Activated T-cell treated with anti-CD3 and anti-CD28 coated beads, Interleukin-2, amount 50 U/mL, for 1 hour (primary cell): Measurements from ENCODE around the gene NSD2.
"Not testable (repeated sequence)": the region's sequence is repeated elsewhere in the genome, so short reads cannot be mapped to it uniquely, and the experiment has no call there.

Source experiments
- DNase-seq: peaks from one replicate; pipeline ENCODE4 v3.0.0-alpha.2; 2020

NSD2 gene

GRCh38 chr4:1900624-1901023 is 29.4 kb downstream of the NSD2 start:
- DNase-seq, result no peak

- no peak for DNase-seq
Observed at GRCh38 chr4:1901127-1901526, 29.9 kb downstream of the NSD2 start.

GRCh38 chr4:1902243-1902642 is 31.1 kb downstream of the NSD2 start:
- DNase-seq, result no peak

- DNase-seq, result no peak
Observed at GRCh38 chr4:1903035-1903434, 31.8 kb downstream of the NSD2 start.

GRCh38 chr4:1904042-1904441 is 32.8 kb downstream of the NSD2 start:
- DNase-seq, result no peak

GRCh38 chr4:1907848-1908525 is 36.8 kb downstream of the NSD2 start:
- no peak for DNase-seq

GRCh38 chr4:1909696-1910095 is 38.5 kb downstream of the NSD2 start:
- not testable (repeated sequence) for DNase-seq

- DNase-seq, result no peak
Observed at GRCh38 chr4:1910643-1911042, 39.5 kb downstream of the NSD2 start.

- DNase-seq, result not testable (repeated sequence)
Observed at GRCh38 chr4:1911316-1911715, 40.1 kb downstream of the NSD2 start.

- no peak for DNase-seq
Observed at GRCh38 chr4:1922821-1923220, 51.6 kb downstream of the NSD2 start.

- no peak for DNase-seq
Observed at GRCh38 chr4:1927675-1928074, 56.5 kb downstream of the NSD2 start.

- DNase-seq, result no peak
Observed at GRCh38 chr4:1928356-1929239, 57.4 kb downstream of the NSD2 start.

GRCh38 chr4:1932736-1933135 is 61.5 kb downstream of the NSD2 start:
- no peak for DNase-seq

- DNase-seq, result no peak
Observed at GRCh38 chr4:1933700-1934099, 62.5 kb downstream of the NSD2 start.

- DNase-seq, result no peak
Observed at GRCh38 chr4:1937550-1937949, 66.4 kb downstream of the NSD2 start.

- DNase-seq, result no peak
Observed at GRCh38 chr4:1938027-1938426, 66.8 kb downstream of the NSD2 start.

- no peak for DNase-seq
Observed at GRCh38 chr4:1939664-1940509, 68.7 kb downstream of the NSD2 start.

- no peak for DNase-seq
Observed at GRCh38 chr4:1940566-1940965, 69.4 kb downstream of the NSD2 start.

- DNase-seq, result no peak
Observed at GRCh38 chr4:1943928-1944327, 72.7 kb downstream of the NSD2 start.

GRCh38 chr4:1945124-1945895 is 74.1 kb downstream of the NSD2 start:
- DNase-seq, result no peak

GRCh38 chr4:1945912-1946311 is 74.7 kb downstream of the NSD2 start:
- DNase-seq, result no peak

- no peak for DNase-seq
Observed at GRCh38 chr4:1948232-1948631, 77.0 kb downstream of the NSD2 start.
